Stimulated activated effector memory CD8-positive, alpha-beta T cell treated with anti-CD3 and anti-CD28 coated beads, Interleukin-12 subunit alpha, Interleukin-12 subunit beta, amount 100 ng/mL, for 72 hours (primary cell): ENCODE data around the gene KIF6.
A peak's percentile ranks its signal among the peaks of the same experiment; 100 is the strongest.

Source experiments
- ATAC-seq: fragments of 150-1000 bp; cut with Tn5 transposase; 2 replicates; pipeline ENCODE4 v1.10.0; 2021
- DNase-seq, 2 donors: peaks; one replicate each; pipeline ENCODE4 v3.0.0; 2021 to 2022; ENCODE audit warnings: low spot score in 2 of 2
- H3K27ac Mint-ChIP-seq: one replicate; pipeline ENCODE4 v1.8.0; 2022; ENCODE audit warnings: mild to moderate bottlenecking, mixed read lengths
- H3K36me3 Mint-ChIP-seq: one replicate; pipeline ENCODE4 v1.8.0; 2022; ENCODE audit warnings: mild to moderate bottlenecking, mixed read lengths
- H3K4me1 Mint-ChIP-seq: one replicate; pipeline ENCODE4 v1.8.0; 2022; ENCODE audit warnings: mixed read lengths
- H3K4me3 Mint-ChIP-seq: one replicate; pipeline ENCODE4 v1.8.0; 2022; ENCODE audit warnings: mild to moderate bottlenecking, mixed read lengths
- H3K9me3 Mint-ChIP-seq: one replicate; pipeline ENCODE4 v1.8.0; 2022; ENCODE audit warnings: mixed read lengths

KIF6 gene

GRCh38 chr6:39563566-39564311 lies 161.5 kb downstream of the KIF6 start:
- Mint-ChIP-seq H3K36me3 (no peaks in the 10 kb centered on the region), H3K27ac (no peak overlapping the region), H3K4me3 (no peak overlapping the region), H3K4me1 (no peaks in the 10 kb centered on the region), H3K9me3 (no peaks in the 10 kb centered on the region)
- no peak for ATAC-seq
- no peak for DNase-seq

- H3K4me1 Mint-ChIP-seq: no peaks in the 10 kb centered on the region
- ATAC-seq (no peak), DNase-seq (no peak)
- no peak overlapping the region for H3K27ac Mint-ChIP-seq
- H3K36me3 Mint-ChIP-seq: no peaks in the 10 kb centered on the region
- H3K9me3 Mint-ChIP-seq: no peaks in the 10 kb centered on the region
- no peak overlapping the region for H3K4me3 Mint-ChIP-seq
Observed at GRCh38 chr6:39561536-39562266, 163.5 kb downstream of the KIF6 start.

- H3K27ac Mint-ChIP-seq: no peak overlapping the region
- ATAC-seq (no peak), DNase-seq (no peak)
- H3K4me3 Mint-ChIP-seq: no peak overlapping the region
- H3K9me3 Mint-ChIP-seq: no peaks in the 10 kb centered on the region
- H3K4me1 Mint-ChIP-seq: no peaks in the 10 kb centered on the region
- H3K36me3 Mint-ChIP-seq: no peaks in the 10 kb centered on the region
Observed at GRCh38 chr6:39560915-39561314, 164.3 kb downstream of the KIF6 start.

GRCh38 chr6:39558591-39559190 lies 166.5 kb downstream of the KIF6 start:
- H3K4me1 Mint-ChIP-seq: no peaks in the 10 kb centered on the region
- H3K4me3 Mint-ChIP-seq: no peak overlapping the region
- H3K27ac Mint-ChIP-seq: no peak overlapping the region
- no peaks in the 10 kb centered on the region for H3K9me3 Mint-ChIP-seq
- DNase-seq: no peak
- H3K36me3 Mint-ChIP-seq: no peaks in the 10 kb centered on the region
- no peak for ATAC-seq

- Mint-ChIP-seq H3K27ac (no peak overlapping the region), H3K4me3 (no peak overlapping the region), H3K36me3 (no peaks in the 10 kb centered on the region), H3K9me3 (no peaks in the 10 kb centered on the region), H3K4me1 (no peaks in the 10 kb centered on the region)
- no peak for DNase-seq
- ATAC-seq: no peak
Observed at GRCh38 chr6:39558079-39558478, 167.1 kb downstream of the KIF6 start.

- DNase-seq (no peak), ATAC-seq (no peak)
- Mint-ChIP-seq H3K4me1 (no peaks in the 10 kb centered on the region), H3K4me3 (no peak overlapping the region), H3K36me3 (no peaks in the 10 kb centered on the region), H3K9me3 (no peaks in the 10 kb centered on the region), H3K27ac (no peak overlapping the region)
Observed at GRCh38 chr6:39555136-39555535, 170.1 kb downstream of the KIF6 start.

GRCh38 chr6:39553860-39554802 lies 171.1 kb downstream of the KIF6 start:
- Mint-ChIP-seq H3K27ac (no peak overlapping the region), H3K4me3 (no peak overlapping the region)
- no peak for DNase-seq

GRCh38 chr6:39553029-39553428 lies 172.2 kb downstream of the KIF6 start:
- DNase-seq (no peak), ATAC-seq (no peak)
- Mint-ChIP-seq H3K4me1 (no peaks in the 10 kb centered on the region), H3K27ac (no peak overlapping the region), H3K4me3 (no peak overlapping the region), H3K9me3 (no peaks in the 10 kb centered on the region), H3K36me3 (no peaks in the 10 kb centered on the region)

More at GRCh38 chr6:39553860-39554802, 171.1 kb downstream of the KIF6 start:
- peak; percentile 43 for ATAC-seq
- H3K4me1 Mint-ChIP-seq: no peaks in the 10 kb centered on the region
- no peaks in the 10 kb centered on the region for H3K9me3 Mint-ChIP-seq
- no peaks in the 10 kb centered on the region for H3K36me3 Mint-ChIP-seq

- no peak overlapping the region for H3K27ac Mint-ChIP-seq
- no peak overlapping the region for H3K4me3 Mint-ChIP-seq
- no peak for ATAC-seq
- H3K4me1 Mint-ChIP-seq: no peaks in the 10 kb centered on the region
- H3K36me3 Mint-ChIP-seq: no peaks in the 10 kb centered on the region
- no peaks in the 10 kb centered on the region for H3K9me3 Mint-ChIP-seq
- DNase-seq: no peak
Observed at GRCh38 chr6:39550191-39550590, 175.0 kb downstream of the KIF6 start.

GRCh38 chr6:39546731-39547130 lies 178.5 kb downstream of the KIF6 start:
- no peak for ATAC-seq
- Mint-ChIP-seq H3K4me3 (no peak overlapping the region), H3K4me1 (no peaks in the 10 kb centered on the region), H3K27ac (no peak overlapping the region), H3K9me3 (no peaks in the 10 kb centered on the region), H3K36me3 (no peaks in the 10 kb centered on the region)
- DNase-seq: no peak

- Mint-ChIP-seq H3K27ac (no peak overlapping the region), H3K36me3 (no peaks in the 10 kb centered on the region), H3K9me3 (no peaks in the 10 kb centered on the region), H3K4me3 (no peak overlapping the region), H3K4me1 (no peaks in the 10 kb centered on the region)
- ATAC-seq: no peak
- no peak for DNase-seq
Observed at GRCh38 chr6:39543950-39544349, 181.3 kb downstream of the KIF6 start.

- H3K36me3 Mint-ChIP-seq: no peaks in the 10 kb centered on the region
- no peak overlapping the region for H3K27ac Mint-ChIP-seq
- H3K4me3 Mint-ChIP-seq: no peak overlapping the region
- H3K4me1 Mint-ChIP-seq: no peaks in the 10 kb centered on the region
- ATAC-seq (peak; percentile 21), DNase-seq (no peak)
- no peaks in the 10 kb centered on the region for H3K9me3 Mint-ChIP-seq
Observed at GRCh38 chr6:39543095-39543494, 182.1 kb downstream of the KIF6 start.

- H3K27ac Mint-ChIP-seq: no peak overlapping the region
- H3K4me1 Mint-ChIP-seq: no peaks in the 10 kb centered on the region
- no peaks in the 10 kb centered on the region for H3K9me3 Mint-ChIP-seq
- no peak for ATAC-seq
- H3K4me3 Mint-ChIP-seq: no peak overlapping the region
- DNase-seq: no peak
- no peaks in the 10 kb centered on the region for H3K36me3 Mint-ChIP-seq
Observed at GRCh38 chr6:39540454-39540853, 184.8 kb downstream of the KIF6 start.

GRCh38 chr6:39530201-39530759 lies 194.9 kb downstream of the KIF6 start:
- no peak overlapping the region for H3K27ac Mint-ChIP-seq
- no peaks in the 10 kb centered on the region for H3K4me1 Mint-ChIP-seq
- H3K36me3 Mint-ChIP-seq: no peaks in the 10 kb centered on the region
- no peak overlapping the region for H3K4me3 Mint-ChIP-seq
- DNase-seq (no peak), ATAC-seq (peak; percentile 47)
- no peaks in the 10 kb centered on the region for H3K9me3 Mint-ChIP-seq
